ENCODE results near the gene PLEKHA4. TPM values are rescaled to one million over a fixed set of nuclear protein-coding genes. Genes with fewer than 3 reads are reported as not detected.

Gene PLEKHA4
- total and polyA plus RNA-seq, 2 of the 13 experiments (the other 11 are each of a cell fraction or from before 2014, with no cell fraction given) = 4.8 to 6.0 TPM

DNA sequence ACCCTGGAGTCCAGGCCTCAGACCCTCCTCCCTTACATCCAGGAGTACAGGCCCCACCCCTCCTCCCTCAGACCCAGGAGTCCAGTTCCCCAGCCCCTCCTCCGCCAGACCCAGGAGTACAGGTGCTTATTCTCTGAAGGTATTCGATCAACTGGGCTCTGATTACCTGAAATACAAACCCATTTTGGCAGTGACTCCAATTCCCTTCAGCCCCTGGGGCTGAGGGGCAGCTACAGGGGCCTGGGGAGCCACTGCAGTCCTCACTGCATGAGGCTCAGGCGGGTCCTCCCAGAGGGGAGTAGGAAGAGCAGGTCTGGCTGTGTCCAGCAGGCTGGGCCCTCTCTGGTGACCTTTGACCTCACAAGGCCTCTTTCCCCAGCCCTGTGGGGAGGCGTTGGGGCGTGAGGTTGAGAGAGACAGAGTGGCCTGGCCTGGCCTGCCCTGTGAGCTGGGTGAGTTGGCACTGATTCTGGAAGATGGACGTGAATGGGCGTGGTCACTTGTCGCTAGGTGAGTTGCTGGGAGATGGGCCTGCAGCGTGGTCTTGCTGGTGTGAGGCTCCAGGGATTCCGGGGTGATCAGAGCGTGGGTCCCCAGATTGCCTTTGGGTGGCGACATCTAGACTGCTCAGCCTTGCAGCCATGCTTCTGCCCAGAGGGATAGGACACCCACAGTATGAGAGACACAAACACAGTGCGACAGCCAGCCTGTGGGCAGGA lies 60.7 kb downstream of the PLEKHA4 start (continued):
- TF ChIP-seq, protein P1, sequence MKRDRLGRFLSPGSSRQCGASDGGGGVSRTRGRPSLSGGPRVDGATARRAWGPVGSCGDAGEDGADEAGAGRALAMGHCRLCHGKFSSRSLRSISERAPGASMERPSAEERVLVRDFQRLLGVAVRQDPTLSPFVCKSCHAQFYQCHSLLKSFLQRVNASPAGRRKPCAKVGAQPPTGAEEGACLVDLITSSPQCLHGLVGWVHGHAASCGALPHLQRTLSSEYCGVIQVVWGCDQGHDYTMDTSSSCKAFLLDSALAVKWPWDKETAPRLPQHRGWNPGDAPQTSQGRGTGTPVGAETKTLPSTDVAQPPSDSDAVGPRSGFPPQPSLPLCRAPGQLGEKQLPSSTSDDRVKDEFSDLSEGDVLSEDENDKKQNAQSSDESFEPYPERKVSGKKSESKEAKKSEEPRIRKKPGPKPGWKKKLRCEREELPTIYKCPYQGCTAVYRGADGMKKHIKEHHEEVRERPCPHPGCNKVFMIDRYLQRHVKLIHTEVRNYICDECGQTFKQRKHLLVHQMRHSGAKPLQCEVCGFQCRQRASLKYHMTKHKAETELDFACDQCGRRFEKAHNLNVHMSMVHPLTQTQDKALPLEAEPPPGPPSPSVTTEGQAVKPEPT (CRISPR knock-in tag; IDR thresholded peaks at IDR 0.05; ENCODE audit: low read depth) = no peak
- TF ChIP-seq ARID4A (CRISPR knock-in tag; IDR thresholded peaks at IDR 0.05; ENCODE audit: borderline replicate concordance) = peak; percentile 4; the same call in 1 of the 2 replicates
- no peak for TF ChIP-seq CEBPB (IDR thresholded peaks at IDR 0.05; ENCODE audit: borderline replicate concordance, low read depth, low read length)
- TF ChIP-seq SIX1 (CRISPR knock-in tag; IDR thresholded peaks at IDR 0.05; ENCODE audit: borderline replicate concordance) = no peak
- TF ChIP-seq ZNF232 (CRISPR knock-in tag; IDR thresholded peaks at IDR 0.05; ENCODE audit: borderline replicate concordance) = no peak
- TF ChIP-seq KDM4B (CRISPR knock-in tag; IDR thresholded peaks at IDR 0.05) = no peak
- TF ChIP-seq CEBPG (CRISPR knock-in tag; IDR thresholded peaks at IDR 0.05) = no peak
- no peak for TF ChIP-seq POLR2AphosphoS5 (IDR thresholded peaks at IDR 0.05; ENCODE audit: low read depth, low read length)
- TF ChIP-seq, protein P2, sequence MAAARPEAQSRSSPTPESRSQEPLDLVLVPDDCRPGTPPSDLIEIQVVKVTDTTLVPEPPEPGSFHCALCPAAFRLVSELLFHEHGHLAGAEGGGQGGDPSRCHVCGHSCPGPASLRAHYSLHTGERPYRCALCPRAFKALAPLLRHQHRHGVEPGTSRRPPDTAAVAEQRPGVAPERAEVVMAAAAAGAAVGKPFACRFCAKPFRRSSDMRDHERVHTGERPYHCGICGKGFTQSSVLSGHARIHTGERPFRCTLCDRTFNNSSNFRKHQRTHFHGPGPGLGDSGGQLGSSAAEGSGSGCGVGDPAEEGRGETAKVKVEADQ (CRISPR knock-in tag; IDR thresholded peaks at IDR 0.05; ENCODE audit: borderline replicate concordance) = no peak
- TF ChIP-seq MTF1 (CRISPR knock-in tag; IDR thresholded peaks at IDR 0.05) = no peak
- peak; percentile 49; the same call in 1 of the 2 replicates for TF ChIP-seq NR2F2 (IDR thresholded peaks at IDR 0.05; ENCODE audit: borderline replicate concordance, low read depth)
- TF ChIP-seq ZNF616 (CRISPR knock-in tag; IDR thresholded peaks at IDR 0.05; ENCODE audit: low read depth) = no peak; the same call in 1 of the 2 replicates
- TF ChIP-seq HNRNPL (IDR thresholded peaks at IDR 0.05; ENCODE audit: low read depth, low read length) = no peak; the same call in 1 of the 2 replicates
- no peak for TF ChIP-seq MAF1 (CRISPR knock-in tag; IDR thresholded peaks at IDR 0.05; ENCODE audit: borderline replicate concordance)
- 0 out of 2 replicates have a peak, but pooled peaks have one; percentile 9 for TF ChIP-seq MTA1 (CRISPR knock-in tag; IDR thresholded peaks at IDR 0.05; ENCODE audit: borderline replicate concordance)
- TF ChIP-seq ATM (IDR thresholded peaks at IDR 0.05; ENCODE audit: borderline replicate concordance) = no peak
- 0 out of 2 replicates have a peak, but pooled peaks have one; percentile 20 for TF ChIP-seq ZFP36L1 (CRISPR knock-in tag; IDR thresholded peaks at IDR 0.05)
- peak; percentile 62; the same call in 1 of the 2 replicates for TF ChIP-seq ZNF879 (CRISPR knock-in tag; IDR thresholded peaks at IDR 0.05)
- peak; percentile 79 for TF ChIP-seq AGO2 (optimal IDR thresholded peaks at IDR 0.05; ENCODE audit: low read depth, low read length)
- TF ChIP-seq PTBP1 (IDR thresholded peaks at IDR 0.05; ENCODE audit: low read depth, low read length, poor library complexity, severe bottlenecking) = no peak
- TF ChIP-seq ZNF362 (CRISPR knock-in tag; IDR thresholded peaks at IDR 0.05; ENCODE audit: borderline replicate concordance) = peak; percentile 27; the same call in 1 of the 2 replicates
- TF ChIP-seq ERF (CRISPR knock-in tag; IDR thresholded peaks at IDR 0.05) = peak; percentile 10; the same call in 1 of the 2 replicates
- no peak for TF ChIP-seq WIZ (CRISPR knock-in tag; IDR thresholded peaks at IDR 0.05)
